Measurements from ENCODE around the gene TTC9C. TPM values are rescaled to one million over a fixed set of nuclear protein-coding genes. Genes with fewer than 3 reads are reported as not detected.
A peak's percentile ranks its signal among the peaks of the same experiment; 100 is the strongest.
"Not testable (repeated sequence)": the region's sequence is repeated elsewhere in the genome, so short reads cannot be mapped to it uniquely, and the experiment has no call there.

The TTC9C gene
- total RNA-seq, 2 experiments from 2014 or later = 37.6 to 43.0 TPM

GRCh38 chr11:62702246-62702645, 26.0 kb upstream of the TTC9C start:
- peaks cover 18% of the 10 kb centered on the region for H3K36me3 Mint-ChIP-seq
- POLR2A ChIA-PET = no interaction called here

GRCh38 chr11:62703921-62704320, 24.4 kb upstream of the TTC9C start:
- H3K27me3 Mint-ChIP-seq; H3K4me3 Mint-ChIP-seq; DNase-seq; POLR2A ChIA-PET; intact Hi-C loops (cut with micrococcal nuclease); H3K9me3 Mint-ChIP-seq; H3K27ac Mint-ChIP-seq: not testable (repeated sequence)
- peaks cover 39% of the 10 kb centered on the region for H3K4me1 Mint-ChIP-seq (ENCODE audit: low read depth)
- CTCF ChIA-PET = interaction anchor here (0.6 kb wide), 1 partner anchor 63 kb away, joined by 3 read pairs; no protein-coding TSS in a partner anchor
- peaks cover 20% of the 10 kb centered on the region for H3K36me3 Mint-ChIP-seq

More at GRCh38 chr11:62702246-62702645, 26.0 kb upstream of the TTC9C start:
- peak; percentile 33 for DNase-seq
- peaks cover 24% of the 10 kb centered on the region for H3K4me1 Mint-ChIP-seq (ENCODE audit: low read depth)
- intact Hi-C loops (cut with micrococcal nuclease) = no loop called here
- H3K9me3 Mint-ChIP-seq = no peaks in the 10 kb centered on the region
- H3K4me3 Mint-ChIP-seq = no peak overlapping the region
- no peak overlapping the region for H3K27ac Mint-ChIP-seq
- no peaks in the 10 kb centered on the region for H3K27me3 Mint-ChIP-seq
- CTCF ChIA-PET = interaction anchor here (1.6 to 1.9 kb wide), 2 partner anchors 8 to 21 kb away, joined by 5 to 9 read pairs; no protein-coding TSS in a partner anchor

- no peak for DNase-seq
- CTCF ChIA-PET = interaction anchor here (0.5 to 2.0 kb wide), 7 partner anchors 8 to 281 kb away, joined by 3 to 8 read pairs (median 4); partner anchors contain the start of genes HNRNPUL2 and TTC9C
- no peaks in the 10 kb centered on the region for H3K27me3 Mint-ChIP-seq
- no peaks in the 10 kb centered on the region for H3K9me3 Mint-ChIP-seq
- H3K36me3 Mint-ChIP-seq = peaks cover 29% of the 10 kb centered on the region
- peak overlapping the region; percentile 85 for H3K4me3 Mint-ChIP-seq
- POLR2A ChIA-PET = interaction anchor here (0.8 to 5.4 kb wide), 7 partner anchors 16 to 135 kb away, joined by 3 to 29 read pairs (median 5); partner anchors contain the start of genes B3GAT3, GANAB, INTS5 and LBHD1
- peak overlapping the region; percentile 70 for H3K27ac Mint-ChIP-seq
- intact Hi-C loops (cut with micrococcal nuclease) = loop anchor here (5.0 kb wide), 2 partner anchors 47 to 113 kb away; partner anchors contain the start of genes TUT1 and ZBTB3
- H3K4me1 Mint-ChIP-seq (ENCODE audit: low read depth) = peaks cover 45% of the 10 kb centered on the region
These were observed 22.9 kb upstream of the TTC9C start for GRCh38 chr11:62705413-62705812.

GRCh38 chr11:62705880-62706849, 22.1 kb upstream of the TTC9C start:
- CTCF ChIA-PET = interaction anchor here (0.6 to 2.0 kb wide), 7 partner anchors 9 to 281 kb away, joined by 3 to 8 read pairs (median 4); partner anchors contain the start of genes HNRNPUL2, STX5 and TTC9C
- Mint-ChIP-seq H3K27ac (peak overlapping the region; percentile 70), H3K36me3 (peaks cover 30% of the 10 kb centered on the region), H3K4me3 (peak overlapping the region; percentile 85), H3K4me1 (ENCODE audit: low read depth) (peaks cover 50% of the 10 kb centered on the region), H3K9me3 (no peaks in the 10 kb centered on the region), H3K27me3 (no peaks in the 10 kb centered on the region)
- intact Hi-C loops (cut with micrococcal nuclease) = loop anchor here (5.0 kb wide), 2 partner anchors 46 to 114 kb away; partner anchors contain the start of genes TUT1 and ZBTB3
- POLR2A ChIA-PET = interaction anchor here (0.8 to 5.4 kb wide), 9 partner anchors 17 to 134 kb away, joined by 3 to 29 read pairs (median 5); partner anchors contain the start of genes B3GAT3, C11orf98, CSKMT and GANAB
- peak; percentile 96 for DNase-seq

- Mint-ChIP-seq H3K4me3 (peak overlapping the region; percentile 32), H3K9me3 (no peaks in the 10 kb centered on the region), H3K4me1 (ENCODE audit: low read depth) (peaks cover 50% of the 10 kb centered on the region)
These were observed 21.4 kb upstream of the TTC9C start for GRCh38 chr11:62706850-62707247.

GRCh38 chr11:62707277-62707861, 20.9 kb upstream of the TTC9C start, which contains the start of the genes BSCL2 and GNG3:
BSCL2 (minus strand) TSS chr11:62707424; CDS start chr11:62707195, 229 bp downstream.
GNG3 (plus strand) TSS chr11:62707676; CDS start chr11:62708296, 620 bp downstream.
- H3K9me3 Mint-ChIP-seq = no peaks in the 10 kb centered on the region
- peaks cover 51% of the 10 kb centered on the region for H3K4me1 Mint-ChIP-seq (ENCODE audit: low read depth)
- DNase-seq = no peak
- ChIA-PET POLR2A (interaction anchor here (0.7 to 5.4 kb wide), 6 partner anchors 20 to 133 kb away, joined by 3 to 29 read pairs (median 13); partner anchors contain the start of genes C11orf98, CSKMT, HNRNPUL2 and LBHD1), CTCF (interaction anchor here (1.1 to 2.0 kb wide), 2 partner anchors 13 to 115 kb away, joined by 3 to 8 read pairs; no protein-coding TSS in a partner anchor)
- peak within 1 kb of the TSS; percentile 86 for H3K4me3 Mint-ChIP-seq
- intact Hi-C loops (cut with micrococcal nuclease) = loop anchor here (5.0 kb wide), 2 partner anchors 45 to 115 kb away; partner anchors contain the start of genes TUT1 and ZBTB3
- peaks cover 27% of the 10 kb centered on the region for H3K36me3 Mint-ChIP-seq
- peak within 1 kb of the TSS; percentile 95 for H3K27ac Mint-ChIP-seq
- H3K27me3 Mint-ChIP-seq = no peaks in the 10 kb centered on the region

More at GRCh38 chr11:62706850-62707247, 21.4 kb upstream of the TTC9C start:
- ChIA-PET POLR2A (interaction anchor here (1.0 to 5.4 kb wide), 5 partner anchors 35 to 134 kb away, joined by 5 to 29 read pairs (median 8); partner anchors contain the start of genes C11orf98, CSKMT, INTS5 and LBHD1), CTCF (interaction anchor here (1.1 to 2.0 kb wide), 3 partner anchors 12 to 282 kb away, joined by 3 to 8 read pairs (median 6); no protein-coding TSS in a partner anchor)
- H3K36me3 Mint-ChIP-seq = peaks cover 28% of the 10 kb centered on the region
- intact Hi-C loops (cut with micrococcal nuclease) = loop anchor here (5.0 kb wide), 2 partner anchors 45 to 115 kb away; partner anchors contain the start of genes TUT1 and ZBTB3
- DNase-seq = no peak
- no peaks in the 10 kb centered on the region for H3K27me3 Mint-ChIP-seq
- no peak overlapping the region for H3K27ac Mint-ChIP-seq

GRCh38 chr11:62708392-62708791, 19.9 kb upstream of the TTC9C start:
- Mint-ChIP-seq H3K27ac (peak overlapping the region; percentile 95), H3K36me3 (peaks cover 33% of the 10 kb centered on the region), H3K4me3 (peak overlapping the region; percentile 86), H3K27me3 (no peaks in the 10 kb centered on the region), H3K9me3 (no peaks in the 10 kb centered on the region), H3K4me1 (ENCODE audit: low read depth) (peaks cover 58% of the 10 kb centered on the region)
- ChIA-PET POLR2A (interaction anchor here (0.7 to 5.4 kb wide), 13 partner anchors 19 to 284 kb away, joined by 3 to 29 read pairs (median 8); partner anchors contain the start of genes C11orf98, CSKMT, GANAB and HNRNPUL2), CTCF (interaction anchor here (0.7 to 2.5 kb wide), 5 partner anchors 15 to 284 kb away, joined by 3 to 9 read pairs (median 5); partner anchors contain the start of genes HNRNPUL2 and TUT1)
- intact Hi-C loops (cut with micrococcal nuclease) = loop anchor here (2.0 to 5.0 kb wide), 4 partner anchors 44 to 116 kb away; partner anchors contain the start of genes C11orf98, CSKMT, POLR2G and TUT1
- DNase-seq = no peak

- POLR2A ChIA-PET = interaction anchor here (0.6 to 5.4 kb wide), 17 partner anchors 19 to 284 kb away, joined by 3 to 29 read pairs (median 5); partner anchors contain the start of genes B3GAT3, C11orf98, CSKMT and GANAB
- Mint-ChIP-seq H3K4me3 (peak overlapping the region; percentile 86), H3K4me1 (ENCODE audit: low read depth) (peaks cover 63% of the 10 kb centered on the region), H3K9me3 (no peaks in the 10 kb centered on the region), H3K27me3 (no peaks in the 10 kb centered on the region), H3K36me3 (peaks cover 37% of the 10 kb centered on the region), H3K27ac (peak overlapping the region; percentile 95)
- CTCF ChIA-PET = interaction anchor here (0.7 to 2.5 kb wide), 5 partner anchors 15 to 284 kb away, joined by 3 to 9 read pairs (median 5); partner anchors contain the start of genes HNRNPUL2 and TUT1
- intact Hi-C loops (cut with micrococcal nuclease) = loop anchor here (1.0 to 5.0 kb wide), 11 partner anchors 19 to 173 kb away; partner anchors contain the start of genes C11orf98, CSKMT, HNRNPUL2 and MTA2
- peak; percentile 63 for DNase-seq
These were observed 19.5 kb upstream of the TTC9C start for GRCh38 chr11:62708793-62709192.

- H3K9me3 Mint-ChIP-seq = no peaks in the 10 kb centered on the region
- ChIA-PET CTCF (interaction anchor here (0.7 to 2.5 kb wide), 5 partner anchors 16 to 285 kb away, joined by 3 to 9 read pairs (median 5); partner anchors contain the start of genes HNRNPUL2 and TUT1), POLR2A (interaction anchor here (0.6 to 5.4 kb wide), 17 partner anchors 16 to 285 kb away, joined by 3 to 29 read pairs (median 5); partner anchors contain the start of genes B3GAT3, C11orf98, CSKMT and GANAB)
- H3K27ac Mint-ChIP-seq = peak overlapping the region; percentile 95
- DNase-seq = peak; percentile 98
- peak overlapping the region; percentile 86 for H3K4me3 Mint-ChIP-seq
- intact Hi-C loops (cut with micrococcal nuclease) = loop anchor here (1.0 to 5.0 kb wide), 11 partner anchors 18 to 172 kb away; partner anchors contain the start of genes C11orf98, CSKMT, HNRNPUL2 and MTA2
- no peaks in the 10 kb centered on the region for H3K27me3 Mint-ChIP-seq
- peaks cover 37% of the 10 kb centered on the region for H3K36me3 Mint-ChIP-seq
- H3K4me1 Mint-ChIP-seq (ENCODE audit: low read depth) = peaks cover 69% of the 10 kb centered on the region
These were observed 18.9 kb upstream of the TTC9C start for GRCh38 chr11:62709247-62710000.

GRCh38 chr11:62710001-62710345, 18.3 kb upstream of the TTC9C start:
- no peaks in the 10 kb centered on the region for H3K9me3 Mint-ChIP-seq

More at GRCh38 chr11:62710001-62710345, 18.3 kb upstream of the TTC9C start:
- Mint-ChIP-seq H3K4me3 (peak overlapping the region; percentile 86), H3K36me3 (peaks cover 39% of the 10 kb centered on the region), H3K4me1 (ENCODE audit: low read depth) (peaks cover 73% of the 10 kb centered on the region), H3K27ac (peak overlapping the region; percentile 95), H3K27me3 (no peaks in the 10 kb centered on the region)
- intact Hi-C loops (cut with micrococcal nuclease) = no loop called here
- POLR2A ChIA-PET = interaction anchor here (1.0 to 5.4 kb wide), 12 partner anchors 16 to 145 kb away, joined by 3 to 29 read pairs (median 10); partner anchors contain the start of genes B3GAT3, C11orf98, CSKMT and GANAB
- CTCF ChIA-PET = interaction anchor here (1.7 to 2.5 kb wide), 4 partner anchors 17 to 286 kb away, joined by 4 to 9 read pairs (median 6); partner anchors contain the start of genes HNRNPUL2 and TUT1
- DNase-seq = peak; percentile 34
